Measurements from ENCODE around the gene MYO1D. TPM values are rescaled to one million over a fixed set of nuclear protein-coding genes. Genes with fewer than 3 reads are reported as not detected.

The MYO1D gene
- total RNA-seq, 2 experiments from 2014 or later = 8.4 to 12.2 TPM

DNA sequence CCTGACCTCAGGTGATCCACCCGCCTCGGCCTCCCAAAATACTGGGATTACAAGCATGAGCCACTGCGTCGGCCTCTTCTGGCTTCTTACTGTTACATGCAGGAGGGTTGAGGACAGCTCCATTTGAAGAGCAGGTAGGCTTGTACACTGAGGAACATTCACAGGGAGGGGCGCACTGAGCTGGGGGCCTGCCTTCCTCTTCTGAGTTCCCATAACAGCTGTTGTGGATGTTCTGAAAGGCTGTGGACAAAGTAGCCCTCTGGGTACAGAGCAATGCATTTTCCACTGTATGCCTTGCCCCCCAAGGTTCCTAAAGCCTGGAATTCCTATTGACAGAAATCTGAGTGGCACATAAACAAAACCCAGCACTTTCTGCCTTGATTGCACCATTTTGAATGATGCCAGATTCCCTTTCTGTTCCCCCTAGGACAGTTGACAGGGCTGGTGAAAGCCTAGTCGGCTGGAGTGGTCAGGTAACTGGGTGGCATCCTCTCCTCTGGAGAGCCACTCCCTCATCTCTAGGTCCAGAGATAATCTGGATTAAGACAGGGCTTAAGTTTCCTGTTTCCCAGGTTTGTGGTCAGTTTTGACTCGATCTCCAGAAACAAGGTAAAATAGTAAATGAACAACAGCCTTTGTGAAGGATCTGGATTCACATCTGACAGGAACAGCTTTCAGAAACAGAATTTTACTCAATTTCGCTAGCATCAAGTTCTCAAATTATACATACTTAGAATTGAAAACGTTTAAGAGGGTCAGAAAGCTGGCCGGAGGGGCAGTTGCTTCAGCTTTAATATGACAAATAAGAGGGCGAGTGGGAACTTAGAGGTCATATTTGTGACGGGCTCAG is 391.4 kb downstream of the MYO1D start:
- H3K36me3 Mint-ChIP-seq = peaks cover 27% of the 10 kb centered on the region
- peak overlapping the region; percentile 52 for H3K4me3 Mint-ChIP-seq
- H3K9me3 Mint-ChIP-seq (ENCODE audit: low read depth) = no peaks in the 10 kb centered on the region
- no peak for DNase-seq
- peaks cover 8% of the 10 kb centered on the region for H3K27me3 Mint-ChIP-seq
- H3K4me1 Mint-ChIP-seq = peaks cover 20% of the 10 kb centered on the region
- ATAC-seq = no peak
- H3K27ac Mint-ChIP-seq = peak overlapping the region; percentile 24
- CTCF ChIA-PET = interaction anchor here (3.3 to 5.0 kb wide), 3 partner anchors 13 to 123 kb away, joined by 13 to 34 read pairs (median 22); no protein-coding TSS in a partner anchor

DNA sequence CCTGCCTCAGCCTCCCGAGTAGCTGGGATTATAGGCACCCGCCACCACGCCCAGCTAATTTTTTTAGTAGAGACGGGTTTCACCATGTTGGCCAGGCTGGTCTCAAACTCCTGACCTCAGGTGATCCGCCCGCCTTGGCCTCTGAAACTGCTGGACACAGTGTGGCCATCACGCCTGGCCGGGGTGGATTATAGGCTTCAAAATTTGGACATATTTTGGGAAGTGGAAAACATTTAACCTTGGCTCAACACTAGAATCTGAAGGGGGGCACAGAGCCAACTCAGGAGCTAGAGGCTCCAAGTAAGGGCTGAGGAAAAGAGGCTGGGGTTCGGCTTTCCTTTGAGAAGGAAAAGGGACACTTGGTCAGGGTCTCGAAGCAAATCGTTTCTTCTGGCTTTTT is 392.3 kb downstream of the MYO1D start:
- ATAC-seq = no peak
- DNase-seq = no peak
- Mint-ChIP-seq H3K9me3 (ENCODE audit: low read depth) (no peaks in the 10 kb centered on the region), H3K27me3 (peaks cover 8% of the 10 kb centered on the region), H3K4me3 (no peak overlapping the region), H3K4me1 (peaks cover 18% of the 10 kb centered on the region), H3K36me3 (peaks cover 29% of the 10 kb centered on the region), H3K27ac (no peak overlapping the region)
- CTCF ChIA-PET = interaction anchor here (0.7 to 5.0 kb wide), 13 partner anchors 12 to 297 kb away, joined by 3 to 34 read pairs (median 4); no protein-coding TSS in a partner anchor

DNA sequence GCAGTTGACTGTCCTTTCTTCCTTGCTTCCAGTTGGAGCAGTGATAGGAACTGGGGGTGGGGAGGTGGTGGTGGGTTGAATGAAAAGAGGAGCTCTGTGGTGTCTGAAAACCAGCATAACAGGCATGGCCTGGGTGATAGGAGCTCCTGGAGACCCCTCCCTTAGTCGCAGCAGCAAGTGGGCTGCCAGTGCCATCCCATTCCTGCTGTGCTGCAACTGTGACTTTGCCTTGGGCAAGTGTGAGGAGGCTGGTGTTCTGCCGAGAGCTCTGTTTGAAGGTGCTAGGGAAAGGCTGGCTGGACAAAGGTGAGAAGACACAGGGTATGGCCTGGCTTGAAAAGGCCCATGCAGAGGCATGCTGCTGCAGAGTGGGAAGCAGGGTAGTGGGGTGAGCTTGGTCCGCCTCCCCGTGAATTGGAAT is 392.9 kb downstream of the MYO1D start:
- Mint-ChIP-seq H3K4me3 (no peak overlapping the region), H3K36me3 (peaks cover 29% of the 10 kb centered on the region), H3K4me1 (peaks cover 14% of the 10 kb centered on the region), H3K9me3 (ENCODE audit: low read depth) (no peaks in the 10 kb centered on the region), H3K27me3 (peaks cover 8% of the 10 kb centered on the region), H3K27ac (no peak overlapping the region)
- no peak for DNase-seq
- no peak for ATAC-seq
- CTCF ChIA-PET = interaction anchor here (0.7 to 4.9 kb wide), 21 partner anchors 12 to 394 kb away, joined by 3 to 32 read pairs (median 4); partner anchors contain the start of gene PSMD11

DNA sequence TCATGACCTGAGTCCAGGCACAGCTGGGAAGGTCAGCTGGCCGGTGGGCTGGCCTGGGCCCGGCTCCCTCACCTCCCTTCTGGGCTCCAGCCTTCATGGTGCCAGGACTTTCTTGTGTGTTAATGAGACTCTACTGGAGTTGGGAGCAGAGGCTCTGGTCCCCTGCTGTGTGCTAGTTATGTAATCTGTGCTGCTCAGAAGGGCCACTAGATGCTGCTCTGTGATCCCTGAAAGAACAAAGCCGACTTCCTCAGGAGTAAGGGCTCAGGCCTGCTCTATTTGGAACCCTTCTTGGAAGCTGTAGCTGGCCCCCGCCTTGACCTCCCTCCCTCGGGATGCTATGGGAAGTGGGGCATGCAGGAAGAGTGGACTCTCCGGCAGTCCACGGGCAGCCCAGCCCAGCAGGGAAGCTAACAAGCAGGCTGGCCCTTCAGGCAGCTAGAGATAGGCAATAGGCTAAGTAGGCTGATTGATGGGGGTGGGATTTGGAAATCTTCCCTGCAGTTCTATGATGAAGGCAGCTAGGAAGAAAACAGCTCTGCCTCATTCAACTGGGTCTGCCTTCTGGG is 393.4 kb downstream of the MYO1D start:
- peaks cover 27% of the 10 kb centered on the region for H3K36me3 Mint-ChIP-seq
- CTCF ChIA-PET = interaction anchor here (0.7 to 4.9 kb wide), 25 partner anchors 11 to 395 kb away, joined by 3 to 32 read pairs (median 4); partner anchors contain the start of gene PSMD11
- H3K4me1 Mint-ChIP-seq = peaks cover 12% of the 10 kb centered on the region
- no peak for ATAC-seq
- no peak overlapping the region for H3K27ac Mint-ChIP-seq
- H3K27me3 Mint-ChIP-seq = peaks cover 8% of the 10 kb centered on the region
- peak; percentile 55 for DNase-seq
- H3K9me3 Mint-ChIP-seq (ENCODE audit: low read depth) = no peaks in the 10 kb centered on the region
- no peak overlapping the region for H3K4me3 Mint-ChIP-seq

DNA sequence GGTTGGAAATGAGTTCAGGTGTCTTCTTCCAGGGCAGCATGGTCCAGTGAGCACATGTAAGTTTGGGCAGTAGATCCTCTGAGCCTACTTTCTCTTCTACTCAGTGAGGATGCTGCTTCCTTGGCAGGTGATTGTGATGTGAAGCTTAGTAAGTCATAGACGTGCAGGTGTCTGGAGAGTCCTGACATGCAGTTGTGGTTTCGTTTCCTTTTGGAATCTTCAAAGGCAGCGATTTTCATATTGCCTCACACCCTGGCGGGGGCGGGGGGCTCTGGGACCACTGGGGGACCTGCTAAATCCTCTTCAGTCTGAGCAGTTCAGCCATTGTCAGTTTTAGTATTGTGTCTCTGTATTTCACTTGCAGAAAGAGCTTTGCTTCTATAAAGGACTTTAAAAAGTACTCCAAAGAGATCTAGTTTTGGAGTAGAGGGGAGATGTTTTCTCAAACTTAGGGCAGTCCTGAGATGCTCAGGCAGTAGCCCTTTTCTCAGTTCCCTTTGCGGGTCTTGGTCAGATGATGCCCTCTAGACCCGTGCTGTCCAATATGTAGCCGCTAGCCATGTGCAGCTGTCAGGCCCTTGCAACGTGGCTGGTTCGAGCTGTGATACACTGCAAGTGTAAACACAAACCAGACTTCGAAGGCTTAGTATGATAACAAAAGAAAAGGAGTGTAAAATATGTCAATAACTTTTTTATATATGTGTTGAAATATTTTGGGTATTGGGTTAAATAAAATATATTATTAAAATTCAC is 394.2 kb downstream of the MYO1D start:
- Mint-ChIP-seq H3K4me3 (no peak overlapping the region), H3K36me3 (peaks cover 29% of the 10 kb centered on the region), H3K27me3 (peaks cover 3% of the 10 kb centered on the region), H3K9me3 (ENCODE audit: low read depth) (no peaks in the 10 kb centered on the region), H3K27ac (no peak overlapping the region), H3K4me1 (peaks cover 7% of the 10 kb centered on the region)
- CTCF ChIA-PET = interaction anchor here (0.6 to 4.9 kb wide), 16 partner anchors 10 to 300 kb away, joined by 3 to 32 read pairs (median 4); partner anchors contain the start of gene PSMD11
- DNase-seq (no peak), ATAC-seq (no peak)

DNA sequence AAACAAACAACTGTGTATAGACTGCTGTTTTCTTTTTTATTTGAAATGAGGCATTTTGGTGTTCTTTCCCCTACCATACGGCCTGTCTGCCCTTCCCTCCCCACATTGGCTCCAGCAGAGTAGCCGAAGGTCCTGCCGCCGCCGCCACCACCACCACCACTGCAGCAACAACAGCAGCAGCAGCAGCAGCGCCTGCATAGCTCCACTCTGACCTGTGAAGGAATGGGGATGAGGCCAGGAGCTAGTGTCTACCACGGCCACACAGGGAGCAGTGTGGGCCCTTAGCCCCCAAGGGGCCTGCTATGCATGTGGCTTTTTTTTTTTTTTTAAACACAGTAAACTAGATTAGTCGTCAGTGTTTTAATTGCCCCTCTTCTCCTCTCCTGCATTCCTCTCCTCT is 395.7 kb downstream of the MYO1D start:
- Mint-ChIP-seq H3K4me1 (peaks cover 4% of the 10 kb centered on the region), H3K27me3 (no peaks in the 10 kb centered on the region), H3K4me3 (no peak overlapping the region), H3K9me3 (ENCODE audit: low read depth) (no peaks in the 10 kb centered on the region), H3K36me3 (peaks cover 37% of the 10 kb centered on the region), H3K27ac (no peak overlapping the region)
- CTCF ChIA-PET = interaction anchor here (0.7 to 4.9 kb wide), 5 partner anchors 8 to 275 kb away, joined by 3 to 32 read pairs (median 3); no protein-coding TSS in a partner anchor
- ATAC-seq (no peak), DNase-seq (no peak)

DNA sequence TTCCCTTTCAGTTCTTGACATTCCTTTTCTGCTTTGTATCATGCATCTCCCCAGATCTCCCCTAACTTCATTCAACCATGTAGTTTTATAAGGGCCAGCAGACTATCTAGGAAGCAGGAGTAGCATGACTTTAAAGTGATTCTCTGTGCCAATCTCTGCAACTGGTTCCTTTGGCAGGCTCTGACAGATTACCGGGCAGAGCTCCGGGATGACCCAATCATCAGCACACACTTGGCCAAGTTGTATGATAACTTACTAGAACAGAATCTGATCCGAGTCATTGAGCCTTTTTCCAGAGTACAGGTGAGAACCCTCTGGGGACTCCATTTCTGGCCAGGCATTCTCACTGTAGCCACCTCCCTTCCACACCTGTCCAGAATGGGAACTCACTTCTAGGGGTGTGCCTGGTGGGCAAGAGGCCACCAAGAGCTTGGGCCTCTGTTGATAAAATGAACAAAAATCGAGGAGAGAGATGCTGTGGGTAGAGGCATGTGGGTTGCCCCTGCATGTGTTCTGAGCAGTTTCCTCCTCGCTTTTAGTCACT is 397.8 kb downstream of the MYO1D start:
- H3K4me1 Mint-ChIP-seq = peaks cover 4% of the 10 kb centered on the region
- H3K4me3 Mint-ChIP-seq = no peak overlapping the region
- H3K27me3 Mint-ChIP-seq = no peaks in the 10 kb centered on the region
- no peak overlapping the region for H3K27ac Mint-ChIP-seq
- CTCF ChIA-PET = interaction anchor here (1.4 to 1.8 kb wide), 2 partner anchors 8 to 17 kb away, joined by 3 to 4 read pairs; no protein-coding TSS in a partner anchor
- no peaks in the 10 kb centered on the region for H3K9me3 Mint-ChIP-seq (ENCODE audit: low read depth)
- peaks cover 50% of the 10 kb centered on the region for H3K36me3 Mint-ChIP-seq
- no peak for DNase-seq
- ATAC-seq = no peak

DNA sequence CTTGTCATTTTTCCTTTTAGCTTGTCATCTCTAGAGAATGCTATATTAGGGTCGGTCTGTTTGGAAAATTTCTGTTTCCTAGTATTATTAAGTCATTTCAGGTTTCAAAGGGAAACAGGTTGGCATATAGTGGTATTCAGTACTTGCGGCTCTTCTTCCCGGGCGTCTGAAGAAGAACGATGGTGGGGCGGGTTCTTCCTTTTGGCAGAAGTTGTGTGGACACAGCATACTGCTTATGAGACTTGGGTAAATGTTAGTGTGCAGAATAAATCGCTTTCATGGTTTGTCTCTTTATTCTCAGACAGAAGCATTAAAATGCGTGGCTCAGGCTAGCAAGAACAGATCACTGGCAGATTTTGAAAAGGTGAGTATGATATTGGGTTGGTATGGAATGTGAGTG is 399.7 kb downstream of the MYO1D start:
- Mint-ChIP-seq H3K4me1 (no peaks in the 10 kb centered on the region), H3K36me3 (peaks cover 59% of the 10 kb centered on the region), H3K4me3 (no peak overlapping the region), H3K9me3 (ENCODE audit: low read depth) (no peaks in the 10 kb centered on the region), H3K27me3 (no peaks in the 10 kb centered on the region), H3K27ac (no peak overlapping the region)
- no peak for DNase-seq
- CTCF ChIA-PET = no interaction called here
- ATAC-seq = no peak

DNA sequence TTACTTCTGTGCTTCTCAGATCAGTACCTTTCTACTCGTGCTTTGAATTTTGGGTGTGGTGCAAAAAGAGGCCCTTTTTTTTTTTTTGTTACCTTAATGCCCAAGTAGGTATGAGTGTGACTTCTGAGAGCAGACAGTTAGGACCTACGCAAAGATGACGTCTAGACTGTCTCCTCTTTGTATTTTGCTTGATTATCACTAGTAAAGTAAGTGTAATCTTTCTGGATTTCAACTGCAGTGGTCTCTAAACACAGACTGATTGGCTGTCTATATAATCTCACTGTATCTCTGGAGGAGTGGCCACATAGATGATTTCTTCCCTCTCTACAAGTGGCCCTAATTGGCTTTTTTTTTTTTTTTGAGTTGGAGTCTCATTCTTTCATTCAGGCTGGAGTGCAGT is 401.7 kb downstream of the MYO1D start:
- H3K9me3 Mint-ChIP-seq (ENCODE audit: low read depth) = no peaks in the 10 kb centered on the region
- H3K4me3 Mint-ChIP-seq = no peak overlapping the region
- H3K27me3 Mint-ChIP-seq = no peaks in the 10 kb centered on the region
- CTCF ChIA-PET = interaction anchor here (1.3 kb wide), 1 partner anchor 13 kb away, joined by 10 read pairs; no protein-coding TSS in a partner anchor
- no peak overlapping the region for H3K27ac Mint-ChIP-seq
- ATAC-seq (no peak), DNase-seq (no peak)
- H3K4me1 Mint-ChIP-seq = no peaks in the 10 kb centered on the region
- peaks cover 65% of the 10 kb centered on the region for H3K36me3 Mint-ChIP-seq

DNA sequence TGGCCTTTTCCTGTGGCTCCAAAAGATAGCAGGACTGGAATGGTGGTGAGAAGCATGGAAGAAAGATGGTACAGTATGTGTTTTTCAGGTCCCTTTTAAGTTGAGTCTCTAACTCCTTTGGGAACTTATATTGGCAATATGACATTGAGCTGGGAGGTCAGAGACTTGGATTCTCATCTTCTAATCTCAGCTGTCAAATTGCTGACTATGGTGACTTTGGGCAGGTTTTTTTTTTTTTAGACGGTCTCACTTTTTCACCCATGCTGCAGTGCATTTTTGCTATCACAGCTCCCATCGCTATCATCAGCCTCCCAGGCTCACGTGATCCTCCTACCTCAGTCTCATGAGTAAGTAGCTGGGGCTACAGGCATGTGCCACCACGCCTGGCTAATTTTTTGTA is 405.3 kb downstream of the MYO1D start:
- H3K4me1 Mint-ChIP-seq = no peaks in the 10 kb centered on the region
- no peak for DNase-seq
- CTCF ChIA-PET = interaction anchor here (1.0 to 3.5 kb wide), 6 partner anchors 8 to 187 kb away, joined by 3 to 24 read pairs (median 4); no protein-coding TSS in a partner anchor
- ATAC-seq = no peak
- H3K4me3 Mint-ChIP-seq = no peak overlapping the region
- H3K27me3 Mint-ChIP-seq = no peaks in the 10 kb centered on the region
- H3K36me3 Mint-ChIP-seq = peaks cover 64% of the 10 kb centered on the region
- H3K9me3 Mint-ChIP-seq (ENCODE audit: low read depth) = no peaks in the 10 kb centered on the region
- peak overlapping the region; percentile 15 for H3K27ac Mint-ChIP-seq

DNA sequence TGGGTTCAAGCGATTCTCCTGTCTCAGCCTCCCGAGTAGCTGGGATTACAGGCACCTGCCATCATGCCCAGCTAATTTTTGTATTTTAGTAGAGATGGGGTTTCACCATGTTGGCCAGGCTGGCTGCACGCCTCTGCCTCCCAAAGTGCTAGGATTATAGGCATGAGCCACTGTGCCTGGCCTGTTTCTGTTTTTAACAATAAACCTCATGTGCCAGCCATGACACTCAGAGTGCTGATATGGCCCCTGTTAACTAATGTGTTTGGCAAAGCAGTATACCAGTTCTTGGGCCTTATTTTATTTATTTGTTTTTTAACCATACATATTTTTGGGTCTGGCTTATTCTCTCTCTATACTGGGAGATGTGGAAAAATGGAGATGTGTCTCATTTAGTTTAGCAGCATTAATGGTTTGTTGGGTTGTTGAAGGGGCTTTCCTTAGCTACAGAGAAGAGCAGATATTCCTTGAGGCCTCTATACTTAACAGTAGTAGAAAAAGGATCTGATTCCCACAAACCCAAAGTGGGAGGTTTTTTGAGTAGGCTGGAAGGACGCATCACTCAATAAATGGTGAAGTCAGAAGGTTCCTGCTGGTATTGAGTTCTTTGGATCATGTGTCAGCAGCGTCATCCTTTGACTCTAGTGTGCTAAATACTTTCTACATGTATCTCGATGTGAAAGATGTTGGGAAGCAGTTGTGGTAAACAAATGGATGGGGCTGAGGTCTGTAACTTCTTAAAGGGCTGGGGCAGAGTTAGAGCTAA is 406.3 kb downstream of the MYO1D start:
- DNase-seq (no peak), ATAC-seq (no peak)
- CTCF ChIA-PET = interaction anchor here (0.8 to 3.5 kb wide), 7 partner anchors 7 to 27 kb away, joined by 3 to 24 read pairs (median 4); partner anchors contain the start of gene CDK5R1
- no peak overlapping the region for H3K4me3 Mint-ChIP-seq
- no peak overlapping the region for H3K27ac Mint-ChIP-seq
- H3K9me3 Mint-ChIP-seq (ENCODE audit: low read depth) = no peaks in the 10 kb centered on the region
- no peaks in the 10 kb centered on the region for H3K4me1 Mint-ChIP-seq
- H3K36me3 Mint-ChIP-seq = peaks cover 65% of the 10 kb centered on the region
- no peaks in the 10 kb centered on the region for H3K27me3 Mint-ChIP-seq

DNA sequence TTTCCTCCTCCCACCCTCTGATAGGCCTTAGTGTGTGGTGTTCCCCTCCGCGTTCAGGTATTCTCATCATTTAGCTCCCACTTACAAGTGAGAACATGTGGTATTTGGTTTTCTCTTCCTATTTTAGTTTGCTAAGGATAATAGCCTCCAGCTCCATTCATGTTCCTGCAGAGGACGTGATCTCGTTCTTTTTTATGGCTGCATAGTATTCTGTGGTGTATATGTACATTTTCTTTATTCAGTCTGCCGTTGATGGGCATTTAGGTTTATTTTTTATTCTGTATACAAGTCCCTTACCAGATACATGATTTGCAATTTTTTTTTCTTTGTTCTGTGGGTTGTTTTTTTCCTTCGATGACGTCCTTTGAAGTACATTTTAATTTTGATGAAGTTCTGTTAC is 409.0 kb downstream of the MYO1D start:
- peaks cover 52% of the 10 kb centered on the region for H3K36me3 Mint-ChIP-seq
- H3K4me1 Mint-ChIP-seq = no peaks in the 10 kb centered on the region
- H3K27ac Mint-ChIP-seq = no peak overlapping the region
- H3K27me3 Mint-ChIP-seq = no peaks in the 10 kb centered on the region
- no peak for ATAC-seq
- no peak overlapping the region for H3K4me3 Mint-ChIP-seq
- CTCF ChIA-PET = no interaction called here
- no peak for DNase-seq
- no peaks in the 10 kb centered on the region for H3K9me3 Mint-ChIP-seq (ENCODE audit: low read depth)
